Neural cell (in vitro differentiated cells): ENCODE results near the gene MRPS18C. TPM values are rescaled to one million over a fixed set of nuclear protein-coding genes. Genes with fewer than 3 reads are reported as not detected.

Source experiments
- H2AFZ ChIP-seq: fragments of 200-600, 300-800 bp; sonication (generic), shearing (Covaris generic); 2 replicates; pipeline ENCODE4 v1.6.0; 2014; ENCODE audit warnings: low read depth, mild to moderate bottlenecking, antibody characterized with exemption, low read length, moderate library complexity
- H3F3A ChIP-seq: fragments of 200-600 bp; shearing (Covaris generic); 2 replicates; pipeline ENCODE4 v1.6.1; 2016; ENCODE audit warnings: mild to moderate bottlenecking, moderate library complexity, mixed read lengths, antibody characterized with exemption, low read length; ENCODE audit not compliant: insufficient read depth, poor library complexity, severe bottlenecking
- H3K27ac ChIP-seq: fragments of 200-600, 300-800 bp; sonication (generic), shearing (Covaris generic); 2 replicates; pipeline ENCODE4 v1.5.1; 2014; ENCODE audit warnings: mild to moderate bottlenecking, low read length, moderate library complexity
- H3K27me3 ChIP-seq: fragments of 300-800, 200-600 bp; sonication (generic), shearing (Covaris generic); 2 replicates; pipeline ENCODE4 v1.6.0; 2014; ENCODE audit warnings: mild to moderate bottlenecking, low read depth, low read length, moderate library complexity; ENCODE audit not compliant: insufficient read depth
- H3K36me3 ChIP-seq: fragments of 300-800, 200-600 bp; sonication (generic), shearing (Covaris generic); 2 replicates; pipeline ENCODE4 v1.5.1; 2014; ENCODE audit warnings: mild to moderate bottlenecking, antibody characterized with exemption, low read length, moderate library complexity; ENCODE audit not compliant: insufficient read depth
- H3K4me2 ChIP-seq: fragments of 300-800, 200-600 bp; sonication (generic), shearing (Covaris generic); 2 replicates; pipeline ENCODE4 v1.6.0; 2014; ENCODE audit warnings: mild to moderate bottlenecking, low read length
- H3K4me3 ChIP-seq: fragments of 300-800, 200-600 bp; sonication (generic), shearing (Covaris generic); 2 replicates; pipeline ENCODE4 v1.5.1; 2014; ENCODE audit warnings: mild to moderate bottlenecking, low read length, moderate library complexity
- H3K79me2 ChIP-seq: fragments of 200-600 bp; shearing (Covaris generic); replicated peaks from 2 replicates; pipeline ENCODE4 v1.6.0; 2014; ENCODE audit warnings: mild to moderate bottlenecking, low read length, moderate library complexity; ENCODE audit not compliant: insufficient read depth
- H3K9ac ChIP-seq: fragments of 300-800, 200-600 bp; sonication (generic), shearing (Covaris generic); 2 replicates; pipeline ENCODE4 v1.6.1; 2016; ENCODE audit warnings: mild to moderate bottlenecking, low read length, mixed read lengths
- H3K9me2 ChIP-seq: fragments of 200-600 bp; shearing (Covaris generic); 2 replicates; pipeline ENCODE4 v1.6.1; 2016; ENCODE audit warnings: mild to moderate bottlenecking, low read length, mixed read lengths; ENCODE audit not compliant: insufficient read depth
- H3K9me3 ChIP-seq: fragments of 200-600, 300-800 bp; sonication (generic), shearing (Covaris generic); 2 replicates; pipeline ENCODE4 v1.6.1; 2016; ENCODE audit warnings: mild to moderate bottlenecking, mixed run types, low read length, moderate library complexity, mixed read lengths
- H4K20me1 ChIP-seq: fragments of 200-600 bp; shearing (Covaris generic); 2 replicates; pipeline ENCODE4 v1.6.1; 2016; ENCODE audit warnings: mild to moderate bottlenecking, mixed run types; ENCODE audit not compliant: insufficient read depth
- CTCF ChIP-seq: fragments of 450-650 bp; IDR thresholded peaks from 2 replicates; pipeline ENCODE4 v1.5.1; 2014; ENCODE audit warnings: antibody characterized with exemption, mild to moderate bottlenecking, moderate library complexity; ENCODE audit not compliant: poor library complexity, severe bottlenecking
- EP300 ChIP-seq: fragments of 450-650 bp; conservative IDR thresholded peaks from 2 replicates; pipeline ENCODE4 v1.6.1; 2014; ENCODE audit warnings: antibody characterized with exemption, mild to moderate bottlenecking, moderate library complexity; ENCODE audit not compliant: poor library complexity, severe bottlenecking
- EZH2 ChIP-seq: fragments of 200-600, 300-800 bp; shearing (Covaris generic), sonication (generic); IDR thresholded peaks from 2 replicates; pipeline ENCODE4 v1.6.1; 2014; ENCODE audit warnings: antibody characterized with exemption, low read length, borderline replicate concordance, mild to moderate bottlenecking; ENCODE audit not compliant: insufficient read depth, poor library complexity, severe bottlenecking
- MXI1 ChIP-seq: fragments of 450-650 bp; conservative IDR thresholded peaks from 2 replicates; pipeline ENCODE4 v1.6.1; 2014; ENCODE audit warnings: antibody characterized with exemption, mild to moderate bottlenecking; ENCODE audit not compliant: poor library complexity, severe bottlenecking
- POLR2AphosphoS5 ChIP-seq: IDR thresholded peaks from 2 replicates; pipeline ENCODE4 v1.6.1; 2012
- RAD21 ChIP-seq: fragments of 450-650 bp; conservative IDR thresholded peaks from 2 replicates; pipeline ENCODE4 v1.6.1; 2014; ENCODE audit warnings: antibody characterized with exemption, mild to moderate bottlenecking, moderate library complexity
- REST ChIP-seq: IDR thresholded peaks from 2 replicates; pipeline ENCODE4 v1.6.1; 2012; ENCODE audit warnings: borderline replicate concordance
- SMC3 ChIP-seq: fragments of 450-650 bp; conservative IDR thresholded peaks from 2 replicates; pipeline ENCODE4 v1.6.1; 2014; ENCODE audit warnings: antibody characterized with exemption, mild to moderate bottlenecking, moderate library complexity; ENCODE audit not compliant: poor library complexity
- TAF1 ChIP-seq: IDR thresholded peaks from 2 replicates; pipeline ENCODE4 v1.6.1; 2012; ENCODE audit warnings: low read depth
- polyA minus RNA-seq: library from RNA; depleted of rRNA, polyadenylated mRNA; stranded (reverse); fragments of >200 nt; gene quantifications from 2 replicates; pipeline ENCODE4 v1.2.3, GENCODE V29; 2014
- polyA plus RNA-seq: library from polyadenylated mRNA; depleted of rRNA; stranded (reverse); fragments of >200 nt; gene quantifications from 2 replicates; pipeline ENCODE4 v1.2.3, GENCODE V29; 2014

MRPS18C gene
- polyA plus RNA-seq (56.0 and 60.6 TPM in 2 replicates), polyA minus RNA-seq (37.3 and 40.4 TPM in 2 replicates)

- Histone ChIP-seq H3K4me2 (peak within 1 kb of the TSS; percentile 86), H3K27ac (peak within 1 kb of the TSS; percentile 75), H3K9me2 (no peaks in the 10 kb centered on the region), H4K20me1 (no peaks in the 10 kb centered on the region), H3K36me3 (no peaks in the 10 kb centered on the region), H3K4me3 (peak within 1 kb of the TSS; percentile 89), H3K27me3 (no peaks in the 10 kb centered on the region), H3K9me3 (no peaks in the 10 kb centered on the region), H3K9ac (peak within 1 kb of the TSS; percentile 77), H3F3A (no peaks in the 10 kb centered on the region), H3K79me2 (peaks cover 25% of the 10 kb centered on the region), H2AFZ (peak within 1 kb of the TSS; percentile 94)
- TF ChIP-seq EZH2 = no peak
- peak; percentile 57 for TF ChIP-seq SMC3
- TF ChIP-seq CTCF = peak; percentile 57
- TF ChIP-seq RAD21 = peak; percentile 44
- TF ChIP-seq TAF1 = peak; percentile 80
- TF ChIP-seq EP300 = peak; percentile 57
- TF ChIP-seq REST = peak; percentile 55
- peak; percentile 87 for TF ChIP-seq POLR2AphosphoS5
- peak; percentile 90 for TF ChIP-seq MXI1
Measured at GRCh38 chr4:83455281-83456183, at the start of gene MRPS18C, which contains the start of gene HELQ. Gene MRPS18C, plus strand, starts transcription at chr4:83456058. Its CDS starts 20 bp downstream, at chr4:83456078. Gene HELQ, minus strand, starts transcription at chr4:83455823. Its CDS starts 130 bp downstream, at chr4:83455693.

GRCh38 chr4:83408908-83409307 is 47.0 kb upstream of the MRPS18C start:
- no peak for TF ChIP-seq CTCF
- TF ChIP-seq RAD21 = no peak
- no peak for TF ChIP-seq SMC3
- no peak for TF ChIP-seq REST
- no peak for TF ChIP-seq TAF1
- TF ChIP-seq EP300 = no peak
- no peak for TF ChIP-seq MXI1
- no peak for TF ChIP-seq POLR2AphosphoS5
- no peak for TF ChIP-seq EZH2
- Histone ChIP-seq H3K27ac (no peak overlapping the region), H3K79me2 (no peaks in the 10 kb centered on the region), H4K20me1 (no peaks in the 10 kb centered on the region), H3K9me3 (no peaks in the 10 kb centered on the region), H3K27me3 (no peaks in the 10 kb centered on the region), H3K36me3 (peaks cover 4% of the 10 kb centered on the region), H3K9me2 (no peaks in the 10 kb centered on the region), H2AFZ (no peak overlapping the region), H3K4me3 (no peak overlapping the region), H3K4me2 (no peak overlapping the region), H3K9ac (no peak overlapping the region), H3F3A (no peaks in the 10 kb centered on the region)
